ENCODE data around the gene BTBD17.
A peak's percentile ranks its signal among the peaks of the same experiment; 100 is the strongest.
"Not testable (repeated sequence)": the region's sequence is repeated elsewhere in the genome, so short reads cannot be mapped to it uniquely, and the experiment has no call there.

The BTBD17 gene, protein sequence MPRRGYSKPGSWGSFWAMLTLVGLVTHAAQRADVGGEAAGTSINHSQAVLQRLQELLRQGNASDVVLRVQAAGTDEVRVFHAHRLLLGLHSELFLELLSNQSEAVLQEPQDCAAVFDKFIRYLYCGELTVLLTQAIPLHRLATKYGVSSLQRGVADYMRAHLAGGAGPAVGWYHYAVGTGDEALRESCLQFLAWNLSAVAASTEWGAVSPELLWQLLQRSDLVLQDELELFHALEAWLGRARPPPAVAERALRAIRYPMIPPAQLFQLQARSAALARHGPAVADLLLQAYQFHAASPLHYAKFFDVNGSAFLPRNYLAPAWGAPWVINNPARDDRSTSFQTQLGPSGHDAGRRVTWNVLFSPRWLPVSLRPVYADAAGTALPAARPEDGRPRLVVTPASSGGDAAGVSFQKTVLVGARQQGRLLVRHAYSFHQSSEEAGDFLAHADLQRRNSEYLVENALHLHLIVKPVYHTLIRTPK

DNA sequence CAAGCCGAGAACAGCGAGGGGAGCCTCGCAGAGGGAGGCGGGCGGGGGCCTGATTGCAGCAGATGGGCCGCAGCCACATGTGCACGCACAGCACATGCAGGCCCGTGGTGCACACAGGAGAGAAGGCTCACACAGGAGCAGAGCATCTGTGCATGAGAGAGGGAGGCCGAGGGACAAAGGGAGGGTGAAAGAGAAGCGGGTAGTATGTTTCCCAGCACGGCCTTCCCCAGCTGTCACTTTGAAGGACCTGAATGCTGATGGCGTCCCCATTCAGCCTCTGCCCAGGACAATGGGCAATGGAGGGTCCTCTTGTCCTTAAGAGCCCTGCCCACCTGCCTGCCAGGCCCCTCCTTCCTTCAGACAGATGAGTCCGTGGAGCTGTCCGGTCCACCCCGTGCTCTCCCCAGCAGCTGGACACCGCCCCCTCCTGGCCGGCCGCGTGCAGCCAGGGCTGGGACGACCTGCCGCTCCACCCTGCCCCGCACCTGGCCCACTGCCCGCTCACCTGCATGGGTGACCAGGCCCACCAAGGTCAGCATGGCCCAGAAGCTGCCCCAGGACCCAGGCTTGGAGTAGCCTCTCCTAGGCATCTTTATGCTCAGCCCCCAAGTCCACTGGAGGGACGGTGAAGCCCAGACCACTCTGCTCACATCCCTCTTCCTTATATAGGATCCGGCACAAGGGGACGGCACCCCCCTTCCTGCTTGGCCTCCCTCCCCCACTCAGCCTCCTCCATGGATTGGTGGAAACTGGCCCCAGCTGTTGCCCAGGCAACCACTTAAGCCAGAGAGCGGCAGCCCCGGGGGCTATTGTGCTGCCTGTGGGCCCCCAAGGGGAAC lies at the start of gene BTBD17:
TSS of gene BTBD17 (minus strand) at position 639 of the 839 bp plus-strand sequence. CDS start at position 590, 49 bp downstream.
- no peak for DNase-seq

DNA sequence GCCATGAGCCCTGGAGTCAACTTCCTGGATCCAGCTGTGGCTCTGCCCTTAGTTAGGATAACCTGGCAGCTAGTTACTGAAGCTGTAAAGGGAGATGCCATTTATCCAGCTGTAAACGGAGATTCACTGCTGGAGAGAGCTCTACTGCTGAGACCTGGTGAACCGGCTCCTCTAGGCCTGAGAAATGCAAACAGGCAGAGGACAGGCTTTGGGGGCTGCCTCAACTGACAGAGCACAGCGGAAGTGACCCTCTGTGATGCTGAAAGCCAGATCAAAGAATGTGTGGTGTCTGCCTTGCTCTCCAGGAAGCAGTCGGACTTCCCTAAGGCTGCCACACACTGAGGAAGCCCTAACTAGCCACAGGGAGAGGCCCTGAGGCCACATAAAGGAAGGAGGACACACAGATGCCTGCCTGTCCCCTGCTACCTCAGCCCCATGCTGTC lies 48.4 kb upstream of the BTBD17 start:
- peak; percentile 18 for DNase-seq

DNA sequence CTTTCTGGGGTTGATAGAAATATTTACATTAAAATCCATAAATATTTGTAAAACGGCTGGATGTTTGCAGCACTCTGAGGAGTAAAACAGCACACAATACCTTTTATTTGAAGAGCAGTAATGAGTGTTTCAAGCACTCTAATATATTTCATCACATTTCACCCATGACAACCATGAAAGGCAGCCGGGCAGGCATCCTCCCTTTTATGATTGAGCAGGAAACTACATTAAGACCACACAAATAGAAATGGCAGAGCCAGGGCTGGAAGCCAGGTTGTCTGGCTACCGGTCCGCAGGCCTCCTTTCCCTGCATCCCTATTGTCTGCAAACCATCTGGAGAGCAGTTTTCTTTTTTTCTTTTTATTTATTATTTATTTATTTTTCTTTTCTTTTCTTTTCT lies 47.1 kb upstream of the BTBD17 start:
- DNase-seq: no peak

DNA sequence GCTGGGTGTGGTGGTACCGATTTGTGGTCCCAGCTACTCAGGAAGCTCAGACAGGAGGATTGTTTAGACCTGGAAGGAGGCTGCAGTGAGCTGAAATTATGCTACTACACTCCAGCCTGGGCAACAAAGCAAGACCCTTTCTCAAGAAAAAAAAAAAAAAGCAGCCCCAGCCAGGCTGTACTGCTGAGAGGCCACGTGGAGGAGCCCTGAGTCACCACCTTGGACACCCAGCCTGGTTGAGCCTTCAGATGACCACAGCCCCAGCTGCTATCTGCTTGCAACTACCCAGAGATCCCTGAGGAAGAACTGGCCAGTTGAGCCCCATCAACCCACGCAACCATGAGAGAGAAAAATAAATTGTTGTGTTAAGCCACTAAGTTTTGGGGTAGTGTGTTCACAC lies 46.6 kb upstream of the BTBD17 start:
- DNase-seq: no peak

GRCh38 chr17:74407384-74407783 lies 45.7 kb upstream of the BTBD17 start:
- DNase-seq: no peak

DNA sequence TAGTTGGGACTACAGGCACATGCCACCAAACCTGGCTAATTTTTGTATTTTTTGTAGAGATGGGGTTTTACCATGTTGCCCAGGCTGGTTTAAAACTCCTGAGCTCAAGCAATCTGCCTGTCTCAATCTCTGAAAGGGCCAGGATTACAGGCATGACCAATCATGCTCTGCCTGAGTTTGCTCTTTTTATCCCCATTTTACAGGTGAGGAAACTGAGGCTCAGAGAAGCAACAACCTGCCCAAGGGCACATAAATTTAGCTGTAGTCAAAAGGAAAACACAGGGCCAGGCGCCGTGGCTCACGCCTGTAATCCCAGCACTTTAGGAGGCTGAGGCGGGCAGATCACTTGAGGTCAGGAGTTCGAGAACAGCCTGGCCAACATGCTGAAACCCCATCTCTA lies 43.6 kb upstream of the BTBD17 start:
- not testable (repeated sequence) for DNase-seq

DNA sequence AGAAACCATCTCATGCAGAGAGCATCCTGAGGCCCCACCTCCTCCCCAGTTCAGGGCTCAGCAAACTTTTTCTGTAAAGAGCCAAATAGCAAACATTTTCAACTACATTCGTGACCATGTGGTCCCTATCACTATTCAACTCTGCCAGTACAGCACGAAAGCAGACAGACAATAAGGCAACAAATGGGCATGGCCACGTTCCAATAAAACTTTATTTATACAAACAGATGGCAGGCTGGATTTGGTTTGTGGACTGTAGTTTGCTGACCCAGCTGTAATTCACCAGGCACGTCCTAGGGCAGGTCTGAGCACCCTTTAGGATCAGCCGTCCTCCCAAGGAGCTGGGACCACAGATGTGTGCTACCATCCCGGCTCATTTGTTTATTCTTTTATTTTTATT lies 43.1 kb upstream of the BTBD17 start:
- DNase-seq: no peak

- DNase-seq: no peak
These were observed 42.5 kb upstream of the BTBD17 start for GRCh38 chr17:74404218-74404617.

- no peak for DNase-seq
These were observed 42.0 kb upstream of the BTBD17 start for GRCh38 chr17:74403512-74404137.

DNA sequence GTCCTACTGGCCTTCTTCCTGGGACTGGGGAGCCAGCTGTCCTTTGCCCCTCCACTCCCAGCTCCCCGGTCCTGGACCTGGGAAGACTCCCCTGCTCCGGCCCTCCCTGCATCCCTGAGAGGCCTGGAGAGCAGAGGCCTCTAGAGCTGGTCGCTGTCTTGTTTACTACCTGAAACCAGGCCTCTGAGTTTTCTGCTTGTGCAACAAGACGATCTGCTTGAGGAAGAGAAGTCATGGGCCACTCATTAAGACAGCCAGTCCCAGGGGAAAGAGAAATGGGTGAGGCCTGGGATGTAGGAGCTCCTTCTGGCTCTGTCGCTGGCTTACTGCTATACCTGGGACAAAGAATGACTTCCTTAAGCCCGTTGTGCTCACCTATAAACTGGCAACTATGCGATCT lies 40.4 kb upstream of the BTBD17 start:
- no peak for DNase-seq

DNA sequence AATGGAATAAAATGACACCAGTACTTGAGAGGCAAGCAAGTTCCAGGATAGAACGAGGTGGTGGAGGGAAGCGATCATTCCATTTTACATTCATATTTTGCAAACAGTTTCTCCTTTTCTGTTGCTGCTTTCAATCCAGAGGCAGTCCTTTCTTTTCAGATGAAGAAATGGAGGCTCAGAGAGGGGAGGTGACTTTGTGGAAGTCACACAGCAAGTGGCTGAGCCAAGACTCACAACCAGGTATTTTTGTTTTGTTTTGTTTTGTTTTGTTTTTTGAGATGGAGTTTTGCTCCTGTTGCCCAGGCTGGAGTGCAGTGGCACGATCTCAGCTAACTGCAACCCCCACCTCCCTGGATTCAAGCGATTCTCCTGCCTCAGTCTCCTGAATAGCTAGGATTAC lies 34.9 kb upstream of the BTBD17 start:
- no peak for DNase-seq

- DNase-seq: no peak
These were observed 33.3 kb upstream of the BTBD17 start for GRCh38 chr17:74394977-74395376.

DNA sequence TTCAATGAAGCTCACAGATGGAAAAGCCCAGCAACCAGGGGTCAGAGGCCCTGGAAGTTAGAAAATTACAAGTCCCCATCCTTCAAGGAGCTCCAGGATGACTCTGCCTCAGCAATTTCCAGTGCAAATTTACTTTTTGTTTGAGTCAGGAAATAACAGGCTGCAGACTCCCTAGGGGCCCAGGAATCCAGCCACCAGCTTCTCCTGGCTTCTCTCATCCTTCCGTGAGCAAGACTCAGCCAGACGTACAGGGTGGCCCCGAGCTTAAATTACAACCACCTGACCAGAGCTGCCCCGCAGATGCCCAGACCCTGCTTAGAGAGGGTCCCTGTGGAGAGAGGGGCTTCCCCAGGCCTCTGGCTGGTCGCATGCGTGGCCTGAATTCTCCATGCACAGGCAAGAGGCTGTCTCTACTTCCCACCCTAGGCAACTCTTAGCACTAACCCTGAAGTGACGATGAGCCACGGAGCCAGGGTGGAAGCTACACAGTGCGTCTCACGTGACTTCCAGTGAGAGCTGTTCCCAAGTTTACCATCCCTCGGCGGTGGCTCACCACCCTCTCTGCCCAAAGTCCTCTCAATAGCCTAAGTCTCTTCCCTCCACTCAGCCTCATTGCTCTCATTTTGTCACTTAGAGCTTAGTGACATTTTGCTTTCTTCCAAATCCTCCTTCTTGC lies 32.7 kb upstream of the BTBD17 start:
- no peak for DNase-seq

- no peak for DNase-seq
These were observed 31.8 kb upstream of the BTBD17 start for GRCh38 chr17:74393346-74393942.

DNA sequence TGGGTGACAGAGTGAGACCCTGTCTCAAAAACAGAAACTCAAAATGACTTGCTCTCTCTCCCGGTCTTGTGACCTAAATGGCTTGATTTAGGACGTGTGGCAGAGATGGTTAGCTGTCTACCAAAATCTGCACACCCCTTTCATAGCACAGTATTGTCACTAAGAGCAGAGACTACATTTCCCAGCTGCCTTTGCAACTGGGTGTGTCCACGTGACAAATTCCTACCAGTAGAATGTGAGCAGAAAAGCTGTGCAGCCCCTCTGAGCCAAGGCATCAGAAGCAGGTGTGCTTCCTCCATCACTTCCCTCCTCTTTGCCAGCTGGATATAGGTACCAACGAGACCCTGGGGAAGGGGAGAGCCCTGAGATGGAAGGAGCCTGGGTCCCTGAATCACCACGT lies 31.2 kb upstream of the BTBD17 start:
- DNase-seq: no peak

DNA sequence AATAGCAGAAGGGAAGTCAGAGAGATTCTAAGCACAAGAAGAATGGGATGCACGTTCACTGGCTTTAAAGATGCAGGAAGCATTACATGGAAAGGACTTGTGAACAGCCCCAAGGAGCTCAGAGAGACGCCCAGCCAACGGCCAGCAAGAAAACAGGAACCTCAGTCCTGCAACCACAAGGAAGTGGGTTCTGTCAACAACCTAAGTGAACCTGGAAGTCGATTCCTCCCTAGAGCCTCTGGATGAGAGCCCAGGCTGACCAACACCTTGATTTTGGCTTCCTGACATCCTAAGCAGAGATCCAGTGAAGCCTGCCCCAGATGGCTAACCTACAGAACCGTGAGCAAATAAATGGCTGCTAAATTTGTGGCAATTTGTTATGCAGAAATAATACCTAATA lies 30.1 kb upstream of the BTBD17 start:
- DNase-seq: peak; percentile 54

DNA sequence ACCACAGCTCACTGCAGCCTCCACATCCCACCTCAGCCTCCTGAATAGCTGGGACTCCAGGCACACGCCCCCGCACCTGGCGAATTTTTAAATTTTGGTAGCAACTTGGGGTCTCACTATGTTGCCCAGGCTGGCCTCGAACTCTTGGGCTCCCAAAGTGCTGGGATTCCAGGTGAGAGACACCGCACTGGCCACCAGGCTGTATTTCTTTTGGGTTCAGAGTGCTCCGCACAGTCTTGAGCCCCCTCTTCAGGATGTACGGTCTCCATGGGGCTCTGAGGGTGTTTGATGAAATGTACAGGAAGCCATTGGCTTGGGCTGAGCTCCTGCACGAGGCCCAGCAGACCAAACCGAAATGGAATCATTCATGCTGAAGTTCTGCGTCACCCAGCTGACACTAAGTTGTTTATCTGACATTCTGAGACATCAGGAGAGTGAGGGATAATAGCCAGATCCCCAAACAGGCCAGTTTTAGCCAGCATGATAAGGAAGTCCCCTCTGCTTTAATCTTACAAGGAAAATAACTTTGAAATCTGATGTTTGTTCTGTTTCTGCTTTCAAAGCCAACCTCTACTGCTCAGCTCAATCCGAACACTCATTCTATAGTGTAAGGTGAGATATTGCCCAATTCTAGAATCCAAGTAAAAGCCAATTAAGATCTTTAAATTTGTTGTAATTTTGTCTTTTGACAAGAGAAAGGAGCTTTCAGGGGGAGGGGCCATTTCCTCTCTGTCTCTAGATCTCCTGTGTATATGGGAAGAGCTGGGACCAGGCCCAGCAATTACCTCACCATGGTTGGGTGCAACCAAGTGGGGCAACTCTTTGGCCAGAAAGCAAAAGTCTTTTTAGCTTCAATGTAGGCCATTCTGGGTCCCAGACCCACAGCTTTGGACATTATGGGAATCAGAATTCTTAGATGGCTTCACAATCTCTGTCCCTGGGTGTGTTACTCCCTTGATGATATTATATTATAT lies 29.3 kb upstream of the BTBD17 start:
- no peak for DNase-seq

DNA sequence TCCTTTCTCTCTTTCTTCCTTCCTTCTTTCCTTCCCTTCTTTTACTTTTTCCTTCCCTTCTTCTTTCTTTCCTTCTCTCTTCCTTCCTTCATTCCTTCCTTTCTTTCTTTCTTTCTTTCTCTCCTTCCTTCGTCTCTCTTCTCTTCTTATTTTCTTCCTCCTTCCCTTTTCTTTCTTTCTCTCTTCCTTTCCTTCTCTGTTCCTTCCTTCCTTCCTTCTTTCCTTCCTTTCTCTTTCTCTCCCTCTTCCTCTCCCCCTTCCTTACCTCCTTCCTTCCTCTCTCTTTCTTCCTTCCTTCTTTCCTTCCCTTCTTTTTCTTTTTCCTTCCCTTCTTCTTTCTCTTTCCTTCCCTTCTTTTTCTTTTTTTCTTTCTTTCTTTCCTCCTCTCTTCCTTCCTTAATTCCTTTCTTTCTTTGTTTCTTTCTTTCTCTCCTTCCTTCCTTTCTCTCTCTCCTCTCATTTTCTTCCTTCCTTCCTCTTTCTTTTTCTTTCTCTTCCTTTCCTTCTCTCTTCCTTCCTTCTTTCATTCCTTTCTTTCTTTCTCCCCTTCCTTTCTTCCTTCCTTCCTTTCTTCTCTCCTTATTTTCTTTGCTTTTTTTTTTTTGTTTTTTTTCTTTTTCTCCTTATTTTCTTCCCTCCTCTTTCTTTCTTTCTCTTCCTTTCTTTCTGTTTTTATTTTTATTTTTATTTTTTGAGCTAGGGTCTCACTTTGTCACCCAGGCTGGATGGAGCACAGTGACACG lies 28.4 kb upstream of the BTBD17 start:
- no peak for DNase-seq

GRCh38 chr17:74389084-74389753 lies 27.6 kb upstream of the BTBD17 start:
- no peak for DNase-seq
